SK-N-MC (cell line): ENCODE results near the gene NT5DC1.

Source experiments
- EZH2 ChIP-seq: fragments of 200-600 bp; sonication (generic); IDR thresholded peaks from one replicate; pipeline ENCODE4 v1.6.1; 2017; ENCODE audit warnings: antibody characterized with exemption
- POLR2AphosphoS5 ChIP-seq: IDR thresholded peaks from 2 replicates; pipeline ENCODE4 v1.6.1; 2012; ENCODE audit warnings: mild to moderate bottlenecking, low read depth, low read length, borderline replicate concordance

GRCh38 chr6:116277124-116277523 lies 176.5 kb downstream of the NT5DC1 start:
- no peak for TF ChIP-seq EZH2
- no peak for TF ChIP-seq POLR2AphosphoS5
